ENCODE data around the gene PNN. TPM values are rescaled to one million over a fixed set of nuclear protein-coding genes. Genes with fewer than 3 reads are reported as not detected.
A peak's percentile ranks its signal among the peaks of the same experiment; 100 is the strongest.
"Not testable (repeated sequence)": the region's sequence is repeated elsewhere in the genome, so short reads cannot be mapped to it uniquely, and the experiment has no call there.

PNN gene
- 15.1 and 20.3 TPM in 2 replicates for total RNA-seq

- TF ChIP-seq, protein P1, sequence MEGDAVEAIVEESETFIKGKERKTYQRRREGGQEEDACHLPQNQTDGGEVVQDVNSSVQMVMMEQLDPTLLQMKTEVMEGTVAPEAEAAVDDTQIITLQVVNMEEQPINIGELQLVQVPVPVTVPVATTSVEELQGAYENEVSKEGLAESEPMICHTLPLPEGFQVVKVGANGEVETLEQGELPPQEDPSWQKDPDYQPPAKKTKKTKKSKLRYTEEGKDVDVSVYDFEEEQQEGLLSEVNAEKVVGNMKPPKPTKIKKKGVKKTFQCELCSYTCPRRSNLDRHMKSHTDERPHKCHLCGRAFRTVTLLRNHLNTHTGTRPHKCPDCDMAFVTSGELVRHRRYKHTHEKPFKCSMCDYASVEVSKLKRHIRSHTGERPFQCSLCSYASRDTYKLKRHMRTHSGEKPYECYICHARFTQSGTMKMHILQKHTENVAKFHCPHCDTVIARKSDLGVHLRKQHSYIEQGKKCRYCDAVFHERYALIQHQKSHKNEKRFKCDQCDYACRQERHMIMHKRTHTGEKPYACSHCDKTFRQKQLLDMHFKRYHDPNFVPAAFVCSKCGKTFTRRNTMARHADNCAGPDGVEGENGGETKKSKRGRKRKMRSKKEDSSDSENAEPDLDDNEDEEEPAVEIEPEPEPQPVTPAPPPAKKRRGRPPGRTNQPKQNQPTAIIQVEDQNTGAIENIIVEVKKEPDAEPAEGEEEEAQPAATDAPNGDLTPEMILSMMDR (IDR thresholded peaks at IDR 0.05; ENCODE audit: insufficient read depth, low read depth, low read length): no peak
- peak; percentile 100 for DNase-seq (ENCODE audit: low read depth)
- peak within 1 kb of the TSS; percentile 88 for H3K4me3 ChIP-seq (ENCODE audit: low read depth, low read length)
Measured at GRCh38 chr14:39174560-39175444, at the start of gene PNN. Gene PNN (plus strand): TSS chr14:39175254. CDS start chr14:39175280, 26 bp downstream.

- not testable (repeated sequence) for DNase-seq (ENCODE audit: low read depth); H3K4me3 ChIP-seq (ENCODE audit: low read depth, low read length)
Measured at GRCh38 chr14:39137835-39138234, 37.2 kb upstream of the PNN start.

- TF ChIP-seq, protein P1 (IDR thresholded peaks at IDR 0.05; ENCODE audit: insufficient read depth, low read depth, low read length): no peak
- peak; percentile 65 for DNase-seq (ENCODE audit: low read depth)
- H3K4me3 ChIP-seq (ENCODE audit: low read depth, low read length): no peak overlapping the region
Measured at GRCh38 chr14:39138440-39138839, 36.6 kb upstream of the PNN start.

DNA sequence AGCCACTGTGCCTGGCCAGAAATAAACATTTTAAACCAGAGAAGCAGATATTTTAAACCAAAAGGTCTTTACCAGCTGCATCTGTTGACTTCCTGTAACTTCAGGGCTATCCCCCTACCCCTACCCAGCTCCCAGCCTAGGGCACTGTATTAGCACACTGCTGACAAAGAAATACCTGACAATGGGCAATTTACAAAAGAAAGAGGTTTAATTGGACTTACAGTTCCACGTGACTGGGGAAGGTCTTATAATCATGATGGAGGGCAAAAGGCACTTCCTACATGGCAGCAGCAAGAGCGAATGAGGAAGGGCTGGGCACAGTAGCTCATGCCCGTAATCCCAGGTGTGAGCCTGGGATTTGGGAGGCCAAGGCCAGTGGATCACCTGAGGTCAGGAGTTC lies 34.9 kb upstream of the PNN start:
- no peak overlapping the region for H3K4me3 ChIP-seq (ENCODE audit: low read depth, low read length)
- no peak for DNase-seq (ENCODE audit: low read depth)
- TF ChIP-seq, protein P1 (IDR thresholded peaks at IDR 0.05; ENCODE audit: insufficient read depth, low read depth, low read length): no peak

GRCh38 chr14:39141623-39142022 lies 33.4 kb upstream of the PNN start:
- not testable (repeated sequence) for DNase-seq (ENCODE audit: low read depth); H3K4me3 ChIP-seq (ENCODE audit: low read depth, low read length)

DNA sequence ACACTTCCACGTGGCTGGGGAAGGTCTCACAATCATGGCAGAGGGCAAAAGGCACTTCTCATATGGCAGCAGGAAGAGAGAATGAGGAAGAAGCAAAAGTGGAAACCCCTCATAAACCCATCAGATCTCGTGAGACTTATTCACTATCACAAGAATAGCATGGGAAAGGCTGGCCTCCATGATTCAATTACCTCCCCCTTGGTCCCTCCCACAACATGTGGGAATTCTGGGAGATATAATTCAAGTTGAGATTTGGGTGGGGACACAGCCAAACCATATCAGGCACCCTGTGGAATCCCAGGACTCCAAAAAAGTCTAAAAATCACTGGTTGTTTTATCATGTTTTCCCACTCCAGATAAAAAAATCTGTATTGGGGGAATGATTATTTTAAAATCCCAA lies 31.8 kb upstream of the PNN start:
- DNase-seq (ENCODE audit: low read depth); H3K4me3 ChIP-seq (ENCODE audit: low read depth, low read length): not testable (repeated sequence)

GRCh38 chr14:39145266-39145966 lies 29.6 kb upstream of the PNN start:
- TF ChIP-seq, protein P1 (IDR thresholded peaks at IDR 0.05; ENCODE audit: insufficient read depth, low read depth, low read length): no peak
- peak; percentile 5 for DNase-seq (ENCODE audit: low read depth)
- no peak overlapping the region for H3K4me3 ChIP-seq (ENCODE audit: low read depth, low read length)

DNA sequence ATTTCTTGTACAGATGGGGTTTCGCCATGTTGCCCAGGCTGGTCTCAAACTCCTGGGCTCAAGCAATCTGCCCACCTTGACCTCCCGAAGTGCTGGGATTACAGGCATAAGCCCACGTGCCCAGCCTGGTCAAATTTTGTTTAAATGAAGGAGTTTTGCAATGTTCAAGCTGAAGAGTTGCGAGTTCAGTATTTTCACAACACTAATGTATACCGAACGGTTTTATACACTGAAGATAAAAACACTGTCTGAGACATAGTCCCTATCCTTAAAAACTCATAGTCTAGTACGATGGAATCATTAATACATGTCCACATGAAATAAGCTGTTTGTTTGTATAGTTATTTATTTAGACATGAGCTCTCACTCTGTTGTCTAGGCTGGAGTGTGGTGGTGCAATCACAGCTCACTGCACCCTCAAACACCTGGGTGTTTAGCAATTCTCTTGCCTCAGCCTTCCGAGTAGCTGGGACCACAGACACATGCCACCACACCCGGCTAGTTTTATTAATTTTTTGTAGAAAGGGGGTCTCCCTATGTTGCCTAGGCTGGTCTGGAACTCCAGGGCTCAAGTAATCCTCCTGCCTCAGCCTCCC lies 20.4 kb upstream of the PNN start:
- H3K4me3 ChIP-seq (ENCODE audit: low read depth, low read length): no peak overlapping the region
- no peak for DNase-seq (ENCODE audit: low read depth)
- TF ChIP-seq, protein P1 (IDR thresholded peaks at IDR 0.05; ENCODE audit: insufficient read depth, low read depth, low read length): no peak

Data from fibroblast of villous mesenchyme (primary cell).